ENCODE data around the gene PDE4B.

- TF ChIP-seq, protein P1, sequence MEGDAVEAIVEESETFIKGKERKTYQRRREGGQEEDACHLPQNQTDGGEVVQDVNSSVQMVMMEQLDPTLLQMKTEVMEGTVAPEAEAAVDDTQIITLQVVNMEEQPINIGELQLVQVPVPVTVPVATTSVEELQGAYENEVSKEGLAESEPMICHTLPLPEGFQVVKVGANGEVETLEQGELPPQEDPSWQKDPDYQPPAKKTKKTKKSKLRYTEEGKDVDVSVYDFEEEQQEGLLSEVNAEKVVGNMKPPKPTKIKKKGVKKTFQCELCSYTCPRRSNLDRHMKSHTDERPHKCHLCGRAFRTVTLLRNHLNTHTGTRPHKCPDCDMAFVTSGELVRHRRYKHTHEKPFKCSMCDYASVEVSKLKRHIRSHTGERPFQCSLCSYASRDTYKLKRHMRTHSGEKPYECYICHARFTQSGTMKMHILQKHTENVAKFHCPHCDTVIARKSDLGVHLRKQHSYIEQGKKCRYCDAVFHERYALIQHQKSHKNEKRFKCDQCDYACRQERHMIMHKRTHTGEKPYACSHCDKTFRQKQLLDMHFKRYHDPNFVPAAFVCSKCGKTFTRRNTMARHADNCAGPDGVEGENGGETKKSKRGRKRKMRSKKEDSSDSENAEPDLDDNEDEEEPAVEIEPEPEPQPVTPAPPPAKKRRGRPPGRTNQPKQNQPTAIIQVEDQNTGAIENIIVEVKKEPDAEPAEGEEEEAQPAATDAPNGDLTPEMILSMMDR (conservative IDR thresholded peaks at IDR 0.05; ENCODE audit: low read length), result no peak
- TF ChIP-seq EZH2phosphoT487 (IDR thresholded peaks at IDR 0.05; ENCODE audit: borderline replicate concordance, low read depth, low read length), result no peak
Observed at GRCh38 chr1:66339944-66340343, 547.2 kb downstream of the PDE4B start.
